Measurements from ENCODE around the gene DGKI.

DGKI gene

GRCh38 chr7:137682596-137682995 is 164.2 kb downstream of the DGKI start:
- DNase-seq: no peak

GRCh38 chr7:137681657-137682562 is 164.9 kb downstream of the DGKI start:
- no peak for DNase-seq

GRCh38 chr7:137674551-137675409 is 172.0 kb downstream of the DGKI start:
- no peak for DNase-seq

- no peak for DNase-seq
Measured at GRCh38 chr7:137674048-137674447, 172.7 kb downstream of the DGKI start.

- no peak for DNase-seq
Measured at GRCh38 chr7:137671920-137672319, 174.9 kb downstream of the DGKI start.

- no peak for DNase-seq
Measured at GRCh38 chr7:137670222-137671064, 176.3 kb downstream of the DGKI start.

GRCh38 chr7:137669706-137670105 is 177.1 kb downstream of the DGKI start:
- DNase-seq: no peak

- no peak for DNase-seq
Measured at GRCh38 chr7:137668404-137668803, 178.4 kb downstream of the DGKI start.

- DNase-seq: no peak
Measured at GRCh38 chr7:137667633-137668387, 179.0 kb downstream of the DGKI start.

- DNase-seq: no peak
Measured at GRCh38 chr7:137664846-137665245, 181.9 kb downstream of the DGKI start.

GRCh38 chr7:137661634-137662033 is 185.1 kb downstream of the DGKI start:
- DNase-seq: no peak

- DNase-seq: no peak
Measured at GRCh38 chr7:137658190-137658900, 188.4 kb downstream of the DGKI start.

GRCh38 chr7:137657476-137658189 is 189.1 kb downstream of the DGKI start:
- no peak for DNase-seq

- no peak for DNase-seq
Measured at GRCh38 chr7:137656850-137657232, 189.9 kb downstream of the DGKI start.

- peak; percentile 71 for DNase-seq
Measured at GRCh38 chr7:137656227-137656849, 190.4 kb downstream of the DGKI start.

GRCh38 chr7:137655804-137656203 is 191.0 kb downstream of the DGKI start:
- no peak for DNase-seq

GRCh38 chr7:137652721-137653120 is 194.1 kb downstream of the DGKI start:
- no peak for DNase-seq

GRCh38 chr7:137647905-137648565 is 198.7 kb downstream of the DGKI start:
- no peak for DNase-seq

GRCh38 chr7:137642472-137642871 is 204.3 kb downstream of the DGKI start:
- no peak for DNase-seq

GRCh38 chr7:137642031-137642430 is 204.7 kb downstream of the DGKI start:
- no peak for DNase-seq

Data from hematopoietic multipotent progenitor cell treated with erythropoietin and hydrocortisone succinate and interleukin-3 and kit ligand, for 8 days (in vitro differentiated cells).